PC-9 (cell line): ENCODE data around the gene OR10P1. TPM values are rescaled to one million over a fixed set of nuclear protein-coding genes. Genes with fewer than 3 reads are reported as not detected.

ENCODE experiments used
- BruUV-seq: library from RNA; stranded (reverse); fragments of 400-500 nt; replicated peaks from 2 replicates; lab custom pipeline; 2021; lab: Mats Ljungman, UMichigan
- CTCF ChIA-PET: fragments of 300-600 bp; sonication (Branson Sonifier 250); formaldehyde crosslinking; loops from one replicate; lab custom pipeline; 2022; ENCODE audit warnings: antibody characterized with exemption; lab: Charles Lee
- POLR2A ChIA-PET: fragments of 300-600 bp; sonication (Branson Sonifier 250); formaldehyde crosslinking; loops from one replicate; lab custom pipeline; 2022; ENCODE audit warnings: antibody characterized with exemption; ENCODE audit not compliant: unreplicated experiment; lab: Charles Lee
- DNase-seq, 2 experiments: peaks; one replicate each; pipeline versions ENCODE4 v3.0.0 to v3.0.0-alpha.2; 2015 to 2022; ENCODE audit warnings: mixed read lengths in 1 of 2
- H2AFZ ChIP-seq: fragments of 200-600 bp; sonication (generic); 2 replicates; pipeline ENCODE4 v1.8.1; 2017; ENCODE audit warnings: antibody characterized with exemption
- H3F3A ChIP-seq: fragments of 200-600 bp; sonication (generic); 2 replicates; pipeline ENCODE4 v1.8.1; 2017; ENCODE audit warnings: antibody characterized with exemption, mild to moderate bottlenecking, low read depth; ENCODE audit not compliant: insufficient read depth
- H3K27ac ChIP-seq: fragments of 200-600 bp; sonication (generic); 2 replicates; pipeline ENCODE4 v1.6.1; 2016; ENCODE audit warnings: mixed run types
- H3K27me3 ChIP-seq: fragments of 200-600 bp; sonication (generic); 2 replicates; pipeline ENCODE4 v1.6.1; 2016; ENCODE audit warnings: low read depth, mixed run types; ENCODE audit not compliant: insufficient read depth
- H3K36me3 ChIP-seq: fragments of 200-600 bp; sonication (generic); 2 replicates; pipeline ENCODE4 v1.6.1; 2016; ENCODE audit warnings: low read depth, mixed run types
- H3K4me1 ChIP-seq: fragments of 200-600 bp; sonication (generic); replicated peaks from 2 replicates; pipeline ENCODE4 v1.6.1; 2016; ENCODE audit warnings: mixed run types; ENCODE audit not compliant: insufficient read depth
- H3K4me2 ChIP-seq: fragments of 200-600 bp; sonication (generic); 2 replicates; pipeline ENCODE4 v1.6.1; 2017; ENCODE audit warnings: mixed run types
- H3K4me3 ChIP-seq: fragments of 200-600 bp; sonication (generic); 2 replicates; pipeline ENCODE4 v1.6.1; 2016; ENCODE audit warnings: mixed run types
- H3K79me2 ChIP-seq: fragments of 200-600 bp; sonication (generic); 2 replicates; pipeline ENCODE4 v1.6.1; 2017; ENCODE audit warnings: low read depth, mixed run types
- H3K9me2 ChIP-seq: fragments of 200-600 bp; sonication (generic); 2 replicates; pipeline ENCODE4 v1.8.1; 2017; ENCODE audit warnings: mild to moderate bottlenecking; ENCODE audit not compliant: insufficient read depth
- H3K9me3 ChIP-seq: fragments of 200-600 bp; sonication (generic); 2 replicates; pipeline ENCODE4 v1.8.1; 2016; ENCODE audit warnings: low read depth; ENCODE audit not compliant: insufficient read depth
- H4K20me1 ChIP-seq: fragments of 200-600 bp; sonication (generic); 2 replicates; pipeline ENCODE4 v1.8.1; 2017; ENCODE audit not compliant: insufficient read depth
- CTCF ChIP-seq: fragments of 200-600 bp; sonication (generic); conservative IDR thresholded peaks from 2 replicates; pipeline ENCODE4 v1.6.1; 2017; ENCODE audit warnings: mixed run types, antibody characterized with exemption, mild to moderate bottlenecking, moderate library complexity
- EZH2 ChIP-seq: fragments of 200-600 bp; sonication (generic); IDR thresholded peaks from 2 replicates; pipeline ENCODE4 v1.8.0; 2017; ENCODE audit warnings: antibody characterized with exemption, low read depth
- intact Hi-C: fragments of 100-400 bp; cut with micrococcal nuclease; formaldehyde crosslinking; loops from one replicate; pipeline ENCODE4 v1.10.0; 2022; ENCODE audit not compliant: unreplicated experiment
- total RNA-seq: library from RNA; stranded (reverse); gene quantifications from 2 replicates; pipeline ENCODE4 v1.2.3, GENCODE V29; 2021

The OR10P1 gene
- total RNA-seq, 1 experiment from 2014 or later = not detected

- DNase-seq = no peak
- H3K4me2 ChIP-seq = no peak overlapping the region
- no peaks in the 10 kb centered on the region for H3K9me3 ChIP-seq
- H3K4me3 ChIP-seq = no peak overlapping the region
- H3K79me2 ChIP-seq = no peaks in the 10 kb centered on the region
- no peak for TF ChIP-seq EZH2
- no peak for TF ChIP-seq CTCF
- intact Hi-C loops = no loop called here
- POLR2A ChIA-PET = no interaction called here
- no TSS peak for BruUV-seq
- no peaks in the 10 kb centered on the region for H4K20me1 ChIP-seq
- peaks cover 5% of the 10 kb centered on the region; the same call in 1 of the 2 replicates for H3K27me3 ChIP-seq
- H3F3A ChIP-seq = no peaks in the 10 kb centered on the region
- H3K9me2 ChIP-seq = no peaks in the 10 kb centered on the region
- CTCF ChIA-PET = no interaction called here
- H3K4me1 ChIP-seq = no peaks in the 10 kb centered on the region
- H3K27ac ChIP-seq = no peak overlapping the region
- no peaks in the 10 kb centered on the region for H3K36me3 ChIP-seq
- no peak overlapping the region for H2AFZ ChIP-seq
These were observed 29.8 kb downstream of the OR10P1 start for GRCh38 chr12:55666508-55666907.

GRCh38 chr12:55670276-55670675 lies 33.6 kb downstream of the OR10P1 start:
- H3K4me2 ChIP-seq = no peak overlapping the region
- H3K36me3 ChIP-seq = no peaks in the 10 kb centered on the region
- no peaks in the 10 kb centered on the region for H3F3A ChIP-seq
- intact Hi-C loops = no loop called here
- TF ChIP-seq CTCF (no peak), EZH2 (no peak)
- CTCF ChIA-PET = no interaction called here
- H3K9me3 ChIP-seq = no peaks in the 10 kb centered on the region
- no peaks in the 10 kb centered on the region for H3K4me1 ChIP-seq
- BruUV-seq = no TSS peak
- no peak overlapping the region for H2AFZ ChIP-seq
- POLR2A ChIA-PET = interaction anchor here (0.5 kb wide), 1 partner anchor 490 kb away, joined by 3 read pairs; no protein-coding TSS in a partner anchor
- no peak for DNase-seq
- no peaks in the 10 kb centered on the region for H3K9me2 ChIP-seq
- H3K27me3 ChIP-seq = no peaks in the 10 kb centered on the region
- no peaks in the 10 kb centered on the region for H3K79me2 ChIP-seq
- H3K27ac ChIP-seq = no peak overlapping the region
- no peaks in the 10 kb centered on the region for H4K20me1 ChIP-seq
- no peak overlapping the region for H3K4me3 ChIP-seq

GRCh38 chr12:55671746-55672145 lies 35.1 kb downstream of the OR10P1 start:
- DNase-seq = no peak
- TF ChIP-seq CTCF (no peak), EZH2 (no peak)

More at GRCh38 chr12:55671746-55672145, 35.1 kb downstream of the OR10P1 start:
- Histone ChIP-seq H4K20me1 (no peaks in the 10 kb centered on the region), H3K9me3 (no peaks in the 10 kb centered on the region), H3K36me3 (no peaks in the 10 kb centered on the region), H3F3A (no peaks in the 10 kb centered on the region), H3K9me2 (no peaks in the 10 kb centered on the region), H3K4me2 (no peak overlapping the region), H3K27me3 (no peaks in the 10 kb centered on the region; the same call in 1 of the 2 replicates), H2AFZ (no peak overlapping the region), H3K27ac (no peak overlapping the region), H3K4me1 (no peaks in the 10 kb centered on the region), H3K4me3 (no peak overlapping the region), H3K79me2 (no peaks in the 10 kb centered on the region)
- no TSS peak for BruUV-seq
- ChIA-PET POLR2A (no interaction called here), CTCF (no interaction called here)
- intact Hi-C loops = no loop called here
